HG02840 (cell line): ENCODE measurements around the gene MYRIP.
A peak's percentile ranks its signal among the peaks of the same experiment; 100 is the strongest.

Experiments
- ATAC-seq: cut with Tn5 transposase; IDR thresholded peaks from one replicate; pipeline ENCODE4 v1.9.1; 2021; ENCODE audit warnings: mild to moderate bottlenecking, moderate library complexity, moderate number of reproducible peaks; ENCODE audit not compliant: unreplicated experiment, low FRiP score

Gene MYRIP

GRCh38 chr3:39900462-39901002 is 91.1 kb downstream of the MYRIP start:
- ATAC-seq: no peak

- no peak for ATAC-seq
These were observed 93.8 kb downstream of the MYRIP start for GRCh38 chr3:39903253-39903652.

GRCh38 chr3:39905788-39906187 is 96.4 kb downstream of the MYRIP start:
- ATAC-seq: no peak

GRCh38 chr3:39907981-39908380 is 98.6 kb downstream of the MYRIP start:
- ATAC-seq: no peak

GRCh38 chr3:39910135-39910534 is 100.7 kb downstream of the MYRIP start:
- no peak for ATAC-seq

- no peak for ATAC-seq
These were observed 101.5 kb downstream of the MYRIP start for GRCh38 chr3:39910826-39911464.

GRCh38 chr3:39911465-39912309 is 102.3 kb downstream of the MYRIP start:
- no peak for ATAC-seq

GRCh38 chr3:39915027-39915426 is 105.6 kb downstream of the MYRIP start:
- ATAC-seq: no peak

- ATAC-seq: peak; percentile 64
These were observed 107.8 kb downstream of the MYRIP start for GRCh38 chr3:39917065-39917773.

- ATAC-seq: no peak
These were observed 109.9 kb downstream of the MYRIP start for GRCh38 chr3:39919281-39919680.

GRCh38 chr3:39920271-39920670 is 110.9 kb downstream of the MYRIP start:
- no peak for ATAC-seq

GRCh38 chr3:39927479-39927878 is 118.1 kb downstream of the MYRIP start:
- ATAC-seq: no peak

- ATAC-seq: no peak
These were observed 124.7 kb downstream of the MYRIP start for GRCh38 chr3:39933986-39934693.

GRCh38 chr3:39934696-39935095 is 125.3 kb downstream of the MYRIP start:
- no peak for ATAC-seq

- no peak for ATAC-seq
These were observed 125.9 kb downstream of the MYRIP start for GRCh38 chr3:39935261-39935660.

- ATAC-seq: no peak
These were observed 127.4 kb downstream of the MYRIP start for GRCh38 chr3:39936848-39937247.

GRCh38 chr3:39937315-39937714 is 127.9 kb downstream of the MYRIP start:
- no peak for ATAC-seq

GRCh38 chr3:39937874-39938273 is 128.5 kb downstream of the MYRIP start:
- ATAC-seq: no peak

- no peak for ATAC-seq
These were observed 132.5 kb downstream of the MYRIP start for GRCh38 chr3:39941931-39942330.

GRCh38 chr3:39960515-39961191 is 151.2 kb downstream of the MYRIP start:
- ATAC-seq: no peak
